Colon (tissue), 2 donors: ENCODE data around the gene FGB.

Experiments
- FAIRE-seq: peaks from 2 replicates; lab custom pipeline; 2012; peaks lifted over from hg19 to GRCh38; lab: Jason Lieb, UNC
- donor health status: control.
- donor health status: control.

Gene FGB

DNA sequence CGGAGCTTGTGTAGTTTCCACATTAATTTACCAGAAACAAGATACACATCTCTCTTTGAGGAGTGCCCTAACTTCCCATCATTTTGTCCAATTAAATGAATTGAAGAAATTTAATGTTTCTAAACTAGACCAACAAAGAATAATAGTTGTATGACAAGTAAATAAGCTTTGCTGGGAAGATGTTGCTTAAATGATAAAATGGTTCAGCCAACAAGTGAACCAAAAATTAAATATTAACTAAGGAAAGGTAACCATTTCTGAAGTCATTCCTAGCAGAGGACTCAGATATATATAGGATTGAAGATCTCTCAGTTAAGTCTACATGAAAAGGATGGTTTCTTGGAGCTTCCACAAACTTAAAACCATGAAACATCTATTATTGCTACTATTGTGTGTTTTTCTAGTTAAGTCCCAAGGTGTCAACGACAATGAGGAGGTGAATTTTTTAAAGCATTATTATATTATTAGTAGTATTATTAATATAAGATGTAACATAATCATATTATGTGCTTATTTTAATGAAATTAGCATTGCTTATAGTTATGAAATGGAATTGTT lies at the start of gene FGB:
TSS of gene FGB (plus strand) at position 315 of the 558 bp plus-strand sequence. CDS start at position 323, 8 bp downstream.
- no peak for FAIRE-seq

GRCh38 chr4:154516318-154517029 lies 46.3 kb upstream of the FGB start:
- FAIRE-seq = no peak

DNA sequence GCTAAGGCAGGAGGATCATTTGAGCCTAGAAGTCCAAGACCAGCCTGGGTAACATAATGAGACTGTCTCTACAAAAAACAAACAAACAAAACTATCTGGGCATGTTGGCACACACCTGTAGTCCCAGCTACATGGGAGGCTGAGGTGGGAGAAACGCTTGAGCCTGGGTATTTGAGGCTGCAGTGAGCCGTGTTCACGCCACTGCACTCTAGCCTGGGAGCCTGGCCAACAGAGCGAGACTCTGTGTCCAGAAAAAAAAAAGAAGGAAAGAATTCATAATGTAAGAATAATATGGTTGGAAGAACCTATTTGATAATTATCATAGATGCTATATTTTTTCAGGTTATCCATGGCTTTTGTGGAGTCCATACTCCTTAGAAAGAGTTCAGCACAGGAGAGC lies 45.2 kb upstream of the FGB start:
- no peak for FAIRE-seq

DNA sequence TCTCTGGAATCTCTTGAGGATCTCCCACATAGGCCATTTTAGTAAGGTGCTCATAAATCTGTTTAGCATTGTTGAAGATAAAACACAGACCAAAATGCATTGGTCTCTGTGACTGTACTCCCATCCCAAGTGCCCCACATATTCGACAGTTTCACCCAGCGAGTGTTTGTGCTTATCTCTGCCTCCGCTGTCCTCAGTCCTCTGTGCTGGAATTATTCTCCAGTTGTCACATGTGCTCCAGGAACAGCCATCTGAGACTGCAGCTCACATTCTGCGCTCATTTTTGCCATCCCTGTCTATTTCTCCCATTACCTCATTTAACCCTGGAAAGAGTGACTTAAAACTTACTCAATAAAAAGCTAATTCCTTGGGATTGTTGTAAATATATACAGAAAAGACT lies 43.6 kb upstream of the FGB start:
- no peak for FAIRE-seq

DNA sequence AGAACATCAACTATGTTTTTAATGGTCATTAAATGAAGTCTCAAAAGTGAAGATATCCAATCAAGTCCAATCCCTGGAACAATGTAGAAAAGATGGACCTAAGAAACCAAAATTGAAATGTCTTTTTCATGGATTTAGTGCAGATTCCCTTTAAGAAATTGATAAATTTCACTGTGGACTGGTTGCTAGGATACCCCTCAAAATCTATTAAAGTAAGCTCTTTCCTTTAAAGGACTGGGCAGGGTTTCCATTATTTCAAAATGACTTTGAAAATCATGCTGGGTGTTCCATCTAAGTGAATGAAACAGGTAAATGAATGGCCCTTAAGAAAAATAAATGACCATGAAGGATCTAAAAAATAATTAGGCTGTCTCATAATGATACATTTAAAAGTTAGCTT lies 41.2 kb upstream of the FGB start:
- no peak for FAIRE-seq

- no peak for FAIRE-seq
Observed at GRCh38 chr4:154526151-154526550, 36.7 kb upstream of the FGB start.

GRCh38 chr4:154527308-154527707 lies 35.5 kb upstream of the FGB start:
- FAIRE-seq = no peak

DNA sequence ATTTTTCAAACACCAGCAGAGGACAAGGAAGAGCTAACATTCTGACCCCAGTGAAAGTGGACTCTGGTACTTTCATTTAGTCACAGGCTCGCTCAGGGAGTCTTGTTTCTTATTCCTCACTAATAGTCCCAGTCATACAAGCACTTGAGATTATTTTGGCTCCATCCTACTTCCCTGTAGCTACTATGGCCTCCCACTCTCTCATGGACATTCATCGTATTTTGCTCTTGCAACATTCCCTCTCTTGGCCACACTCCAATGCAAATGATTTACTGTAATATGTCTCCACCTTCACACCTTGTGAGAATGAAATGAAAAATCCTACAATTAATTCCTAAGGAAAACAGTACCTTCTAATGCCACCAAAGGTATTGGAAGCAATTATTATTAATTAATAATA lies 33.9 kb upstream of the FGB start:
- FAIRE-seq = no peak

DNA sequence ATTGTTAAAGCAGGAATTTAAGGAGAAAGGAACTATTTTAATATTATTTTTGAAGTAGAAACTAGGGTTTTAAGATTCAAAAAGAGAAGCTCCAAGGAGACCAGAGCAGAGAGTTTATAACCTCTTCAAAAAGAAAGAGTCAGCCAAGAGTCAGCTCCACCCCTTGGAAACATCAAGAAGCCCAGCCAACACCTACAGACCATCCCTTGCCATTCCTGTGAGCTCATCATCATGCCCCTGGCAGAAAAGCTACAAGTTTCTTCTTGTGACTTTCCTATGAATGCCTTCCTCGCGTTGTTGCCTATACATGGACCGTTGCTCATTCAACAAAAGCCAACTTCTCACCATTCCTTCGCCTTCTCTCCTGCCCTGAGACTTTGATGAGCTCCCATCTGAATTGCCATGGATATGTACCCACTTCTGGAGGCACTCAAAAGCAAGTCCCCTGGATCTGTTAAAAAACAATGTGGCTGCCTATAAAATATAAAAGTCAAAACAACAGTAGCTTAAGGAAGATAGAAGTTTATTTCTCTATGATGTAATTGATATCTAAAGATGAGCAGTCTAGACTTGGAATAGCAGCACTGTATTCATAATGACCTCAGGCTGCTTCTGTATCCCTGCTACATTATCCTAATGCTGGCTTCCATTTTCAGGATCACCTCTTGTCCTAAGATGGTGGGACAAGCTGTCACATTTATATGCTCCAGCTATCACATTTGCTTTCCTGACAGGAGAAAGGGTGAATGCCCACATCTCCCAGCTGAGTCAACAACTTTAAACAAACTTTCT lies 32.9 kb upstream of the FGB start:
- no peak for FAIRE-seq

DNA sequence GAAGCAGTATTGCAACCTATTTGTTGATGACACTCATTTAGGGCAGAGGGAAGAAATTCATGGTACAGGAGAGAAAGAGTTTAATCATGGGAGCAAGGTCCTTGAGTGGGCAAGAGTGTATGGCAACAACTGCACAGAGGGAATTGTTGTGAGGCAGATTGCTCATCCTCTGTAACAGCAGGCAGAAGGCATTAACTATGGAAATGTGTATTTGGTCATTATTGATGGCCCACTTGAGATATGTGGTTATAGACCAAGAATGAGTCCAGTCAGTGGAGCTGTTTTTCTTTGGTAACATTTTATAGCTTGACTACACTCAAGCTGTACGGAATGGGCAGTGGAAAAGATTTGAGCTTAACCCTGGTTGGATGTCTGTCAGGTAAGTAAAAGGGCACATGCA lies 28.5 kb upstream of the FGB start:
- no peak for FAIRE-seq

- FAIRE-seq = no peak
Observed at GRCh38 chr4:154542271-154542879, 20.4 kb upstream of the FGB start.

DNA sequence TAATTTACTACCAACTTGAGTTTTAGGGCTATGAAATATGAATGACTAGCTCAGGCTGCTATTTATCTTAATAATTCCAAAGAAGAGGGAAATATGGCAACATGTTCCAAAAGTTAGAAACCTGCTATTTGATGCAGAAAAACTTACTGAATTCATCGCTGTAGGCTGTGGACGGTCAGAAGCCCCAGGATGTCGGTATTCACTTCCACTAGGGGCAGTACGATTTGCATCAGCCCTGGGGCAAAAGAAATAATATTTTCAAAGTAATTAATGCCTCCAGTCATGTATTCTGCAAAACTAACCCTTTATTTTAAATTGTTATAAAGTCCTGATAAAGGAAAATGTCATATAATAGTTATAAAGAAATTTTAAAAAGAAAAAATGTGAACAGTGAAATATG lies 17.1 kb upstream of the FGB start:
- no peak for FAIRE-seq

GRCh38 chr4:154549894-154550790 lies 12.7 kb upstream of the FGB start, which contains the start of gene PLRG1:
Gene PLRG1, minus strand, starts transcription at chr4:154550400. Its CDS starts 92 bp downstream, at chr4:154550308.
- FAIRE-seq = peak; percentile 5

DNA sequence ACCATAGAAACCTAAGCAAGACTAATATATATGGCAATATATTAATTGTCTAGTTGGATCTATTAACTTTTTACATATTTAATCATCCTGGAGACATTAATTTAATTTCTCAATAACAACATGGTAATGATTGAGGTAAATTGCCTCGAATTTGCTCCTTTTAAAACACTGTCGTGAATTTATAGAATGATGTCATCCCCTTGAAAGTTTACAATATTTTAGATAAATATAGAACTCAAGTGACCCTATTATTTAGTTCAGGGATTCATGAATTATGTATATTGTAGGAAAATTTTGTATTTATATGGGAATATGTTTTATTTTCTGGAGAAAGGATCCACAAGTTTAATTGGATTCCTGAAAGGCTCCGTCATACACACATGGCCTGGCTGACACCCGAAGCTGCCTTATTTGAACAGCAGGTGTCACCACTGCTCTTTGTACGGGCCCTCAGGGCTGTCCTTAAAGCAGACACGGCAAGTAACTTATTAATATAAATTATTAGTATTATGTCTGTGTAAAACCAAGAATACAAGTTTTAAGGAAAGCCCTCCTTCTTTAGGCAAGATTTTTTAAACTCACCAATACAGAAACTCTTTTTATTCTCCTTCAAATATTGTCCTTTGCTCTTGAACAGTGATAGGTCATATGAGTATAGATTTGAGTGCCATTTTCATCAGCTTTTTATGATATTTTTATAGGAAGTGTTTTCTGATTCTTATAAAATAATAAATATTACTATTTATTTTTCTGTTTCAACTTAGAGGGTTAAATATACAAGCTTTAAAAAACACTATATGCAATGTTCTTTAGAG lies 10.7 kb upstream of the FGB start:
- peak; percentile 85 for FAIRE-seq

DNA sequence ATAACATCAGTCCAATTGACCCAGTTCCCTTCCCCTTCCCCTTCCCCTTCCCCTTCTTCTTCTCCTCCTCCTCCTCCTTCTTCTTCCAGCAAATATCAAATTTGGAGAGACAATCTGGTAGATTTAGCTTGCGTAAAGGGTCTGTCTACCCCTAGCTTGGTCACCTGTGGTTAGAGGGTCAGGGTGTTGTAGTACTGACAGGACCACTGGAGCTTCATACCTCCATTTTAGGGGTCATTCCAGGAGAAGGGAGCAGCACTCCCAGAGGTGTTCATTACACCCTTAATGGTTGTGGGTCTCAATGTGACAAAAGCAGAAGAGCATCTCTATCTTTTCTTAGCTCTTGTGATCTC lies 3.7 kb upstream of the FGB start:
- no peak for FAIRE-seq

- FAIRE-seq = no peak
Observed at GRCh38 chr4:154559494-154560418, 3.1 kb upstream of the FGB start.

DNA sequence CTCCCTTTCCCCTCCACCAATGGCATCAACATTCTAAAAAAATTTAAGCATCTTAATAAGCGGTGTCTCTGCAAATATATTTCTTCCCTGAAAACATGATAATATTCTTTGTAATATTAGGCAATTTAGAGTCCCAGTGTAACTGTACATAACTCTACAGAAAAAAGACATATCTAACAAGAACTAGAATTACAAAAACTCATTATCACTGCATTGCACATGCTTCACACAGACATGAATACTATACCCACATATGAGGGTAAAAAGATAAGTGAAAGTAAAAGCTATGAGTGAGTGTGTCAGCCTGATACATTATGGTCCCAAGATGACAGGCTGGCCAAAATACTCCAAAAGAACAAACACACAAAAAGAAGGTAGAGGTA lies 2.4 kb upstream of the FGB start:
- FAIRE-seq = no peak

DNA sequence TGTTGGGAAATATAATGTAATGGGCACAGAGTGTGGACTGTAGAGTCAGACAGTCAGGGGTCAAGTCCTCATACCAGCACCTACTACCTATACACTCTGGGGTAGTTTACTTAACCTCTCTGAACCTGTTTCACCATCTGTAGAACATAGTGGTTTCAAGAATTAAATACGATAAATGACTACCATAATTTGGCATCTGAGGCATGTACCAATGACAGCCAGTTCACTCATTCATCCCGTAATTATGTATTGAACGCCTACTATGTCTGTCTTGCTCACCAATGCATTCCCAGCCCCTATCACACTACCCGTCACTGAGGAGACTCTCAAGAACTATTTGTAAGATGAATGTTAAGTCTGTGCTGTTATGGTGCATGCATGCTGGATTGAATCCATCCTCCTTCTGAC lies 2.0 kb upstream of the FGB start:
- no peak for FAIRE-seq

- no peak for FAIRE-seq
Observed at GRCh38 chr4:154564311-154564710, 1.5 kb downstream of the FGB start.

DNA sequence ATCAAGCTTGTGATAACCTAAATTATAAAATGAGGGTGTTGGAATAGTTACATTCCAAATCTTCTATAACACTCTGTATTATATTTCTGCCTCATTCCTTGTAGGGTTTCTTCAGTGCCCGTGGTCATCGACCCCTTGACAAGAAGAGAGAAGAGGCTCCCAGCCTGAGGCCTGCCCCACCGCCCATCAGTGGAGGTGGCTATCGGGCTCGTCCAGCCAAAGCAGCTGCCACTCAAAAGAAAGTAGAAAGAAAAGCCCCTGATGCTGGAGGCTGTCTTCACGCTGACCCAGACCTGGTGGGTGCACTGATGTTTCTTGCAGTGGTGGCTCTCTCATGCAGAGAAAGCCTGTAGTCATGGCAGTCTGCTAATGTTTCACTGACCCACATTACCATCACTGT lies 2.9 kb downstream of the FGB start:
- no peak for FAIRE-seq
